Measurements from ENCODE around the gene HMG20B.

The HMG20B gene

DNA sequence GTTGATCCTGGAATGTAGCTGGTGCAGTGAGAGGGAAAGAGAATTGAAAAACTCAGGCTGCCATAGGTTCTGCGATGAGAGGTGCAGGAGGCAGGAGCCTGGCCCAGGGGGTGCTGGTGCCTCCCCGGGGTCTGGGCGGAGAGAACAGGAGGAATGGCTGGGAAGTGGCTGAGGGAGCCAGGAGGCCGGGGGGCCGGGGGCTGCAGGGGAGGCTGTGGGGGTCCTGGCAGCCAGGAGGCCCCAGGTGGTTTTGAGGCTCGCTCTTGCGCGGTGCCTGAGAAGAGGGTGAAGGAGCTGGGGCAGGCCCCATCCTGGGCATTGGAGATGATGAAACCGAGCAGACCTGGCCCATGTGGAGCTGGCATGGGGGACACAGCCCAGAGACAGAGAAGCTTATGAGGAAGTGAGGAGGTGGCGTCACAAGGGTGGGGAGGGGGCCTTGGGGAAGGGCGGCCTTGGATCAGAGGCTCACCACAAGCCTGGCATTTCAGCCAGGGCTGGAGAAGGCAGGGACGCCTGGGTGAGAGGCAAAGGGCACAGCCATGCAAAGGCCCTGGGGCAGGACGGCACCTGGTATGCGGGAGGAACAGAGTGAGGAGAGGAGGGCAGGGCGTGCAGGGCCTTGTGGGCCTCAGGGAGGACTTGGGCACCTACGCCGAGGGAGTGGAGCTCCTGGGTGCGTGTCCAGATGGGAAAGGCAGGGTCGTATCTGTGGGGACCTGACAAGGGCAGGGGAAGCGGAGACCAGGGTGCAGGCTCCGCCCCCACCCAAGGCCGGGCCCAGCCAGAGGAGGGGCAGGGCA, 35.1 kb upstream of the HMG20B start:
- no peak for DNase-seq

DNA sequence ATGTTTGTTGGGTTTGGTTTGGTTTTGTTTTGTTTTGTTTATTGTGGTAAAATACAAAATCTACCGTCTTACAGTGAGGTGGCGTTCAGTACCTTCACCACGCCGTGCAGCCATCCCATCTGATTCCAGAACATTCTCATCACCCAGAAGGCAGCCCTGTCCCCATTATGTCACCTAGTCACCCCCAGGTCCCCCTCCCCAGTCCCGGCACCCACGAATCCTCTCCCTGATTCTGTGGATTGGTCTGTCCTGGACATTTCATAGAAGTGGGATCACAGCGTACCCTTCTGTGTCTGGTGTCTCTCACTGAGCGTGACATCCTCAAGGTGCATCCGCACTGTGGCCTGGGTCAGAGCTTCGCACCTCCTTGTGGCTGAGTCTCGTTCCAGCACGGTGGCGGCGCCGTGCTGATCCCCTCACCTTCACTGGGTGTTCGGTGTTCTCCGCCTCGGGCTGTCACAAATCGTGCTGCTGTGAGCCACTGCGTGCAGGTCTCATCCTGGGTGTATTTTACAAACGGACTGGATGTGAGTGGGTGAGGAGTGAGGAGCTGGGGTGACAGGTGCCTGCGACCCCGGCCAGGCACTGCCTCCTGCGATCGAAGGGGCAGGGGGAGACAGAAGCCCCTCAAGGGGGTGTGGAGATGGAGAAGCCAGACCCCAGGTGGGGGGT, 34.4 kb upstream of the HMG20B start:
- DNase-seq = no peak

DNA sequence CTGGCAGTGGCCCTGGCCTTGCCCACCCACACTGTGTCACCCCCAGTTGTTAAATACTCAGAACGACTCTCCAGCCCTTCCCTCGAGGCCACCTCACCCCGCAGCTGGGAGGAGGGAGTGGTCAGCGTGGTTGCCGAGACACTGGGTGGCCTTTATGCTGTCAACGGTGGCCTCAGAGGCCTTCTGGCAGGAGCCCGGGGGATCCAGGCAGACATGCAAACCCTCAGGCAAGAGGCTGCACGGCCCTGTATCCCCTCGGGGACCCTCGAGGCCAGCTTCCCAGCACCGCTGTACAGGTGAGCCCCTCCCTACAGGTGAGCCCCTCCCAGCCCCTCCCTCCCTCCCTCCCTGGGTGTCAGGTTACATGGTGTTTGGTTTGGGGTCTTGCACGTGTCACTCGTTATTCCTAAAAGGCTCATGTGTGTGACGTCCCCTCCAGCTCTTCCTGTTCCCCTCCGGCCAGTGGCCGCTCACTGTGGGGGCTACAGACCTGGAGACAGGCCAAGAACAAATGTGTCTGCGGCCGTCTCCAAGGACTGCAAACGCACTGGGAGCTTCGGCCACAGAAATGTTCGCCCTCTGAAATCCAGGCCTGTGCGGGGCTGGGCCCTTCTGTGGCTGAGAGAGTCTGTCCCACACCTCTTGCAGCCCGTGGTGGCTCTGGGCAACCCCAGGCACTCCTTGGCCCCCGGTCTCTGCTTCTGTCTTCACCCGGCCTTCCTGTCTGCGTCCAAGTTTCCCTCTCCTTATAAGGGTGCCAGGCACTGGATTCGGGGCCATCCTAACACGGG, 33.6 kb upstream of the HMG20B start, which contains the start of gene TEKTIP1:
TSS of gene TEKTIP1 (plus strand) at position 210 of the 791 bp plus-strand sequence. CDS start at position 214, 4 bp downstream.
- DNase-seq = no peak

DNA sequence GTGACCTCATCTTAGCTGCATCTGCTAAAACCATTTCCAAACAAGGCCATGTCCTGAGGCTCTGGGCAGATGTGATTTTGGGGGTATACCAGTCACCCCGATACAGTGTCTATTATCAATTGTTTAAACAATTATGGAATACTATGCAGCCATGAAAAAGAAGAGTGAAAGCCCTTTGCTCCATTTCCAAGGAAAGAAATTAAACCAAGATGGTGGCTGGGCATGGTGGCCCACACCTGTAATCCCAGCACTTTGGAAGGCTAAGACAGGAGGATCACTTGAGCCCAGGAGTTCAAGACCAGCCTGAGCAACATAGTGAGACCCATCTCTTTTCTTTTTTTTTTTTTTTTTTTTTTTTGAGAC, 33.0 kb upstream of the HMG20B start:
- DNase-seq = no peak

DNA sequence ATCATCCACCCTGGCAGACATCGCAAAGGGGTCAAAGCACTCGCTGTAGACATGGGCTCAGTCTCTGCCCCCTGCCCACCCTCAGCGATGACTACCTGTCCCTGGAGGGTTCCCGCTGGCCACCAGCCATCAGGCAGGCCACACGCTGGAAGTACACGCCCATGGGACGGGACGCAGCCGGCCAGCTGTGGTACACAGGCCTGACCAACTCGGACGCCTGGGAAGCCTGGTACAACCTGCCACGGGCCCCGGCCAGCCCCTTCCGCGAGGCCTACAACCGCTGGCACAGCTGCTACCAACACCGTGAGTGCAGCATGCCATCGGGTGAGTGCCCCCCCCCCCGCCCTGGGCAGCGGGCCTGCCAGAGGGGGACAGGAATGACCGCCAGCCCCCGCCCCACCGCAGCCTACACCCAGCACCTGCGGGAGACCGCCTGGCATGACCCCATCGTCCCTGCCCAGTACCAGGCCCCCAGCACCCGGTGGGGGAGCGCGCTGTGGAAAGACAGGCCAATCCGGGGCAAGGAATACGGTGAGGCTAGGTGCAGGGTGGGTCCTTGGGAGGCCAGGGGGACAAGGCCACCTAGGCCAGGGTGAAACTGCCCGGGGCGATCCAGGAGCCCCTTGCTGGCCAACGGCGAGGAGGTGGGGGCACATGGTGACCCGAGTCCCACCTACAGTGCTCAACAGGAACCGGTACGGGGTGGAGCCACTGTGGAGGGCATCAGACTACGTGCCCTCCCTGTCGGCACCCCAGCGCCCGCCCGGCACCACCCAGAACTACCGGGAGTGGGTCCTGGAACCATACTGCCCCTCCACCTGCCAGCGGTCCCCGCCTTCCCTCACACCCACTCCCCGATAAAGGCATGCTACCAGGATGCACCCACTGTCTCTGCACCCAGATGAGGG, 29.3 kb upstream of the HMG20B start:
- DNase-seq = no peak

DNA sequence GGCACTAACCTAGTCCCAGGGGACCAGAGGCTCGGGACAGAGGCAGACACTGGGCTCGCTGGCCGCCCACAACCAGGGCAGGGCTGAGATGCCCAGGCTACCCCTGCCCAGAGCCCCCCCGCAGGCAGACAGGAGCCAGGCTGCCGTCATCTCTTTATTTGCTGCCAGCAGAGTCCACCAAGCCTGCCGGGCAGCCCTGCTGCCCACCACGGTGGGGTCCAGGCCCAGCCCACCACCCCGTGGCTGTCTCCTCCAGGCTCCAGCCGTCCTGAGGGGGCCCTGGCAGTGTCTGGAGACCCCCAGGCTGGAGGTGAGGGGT, 28.7 kb upstream of the HMG20B start:
- no peak for DNase-seq

DNA sequence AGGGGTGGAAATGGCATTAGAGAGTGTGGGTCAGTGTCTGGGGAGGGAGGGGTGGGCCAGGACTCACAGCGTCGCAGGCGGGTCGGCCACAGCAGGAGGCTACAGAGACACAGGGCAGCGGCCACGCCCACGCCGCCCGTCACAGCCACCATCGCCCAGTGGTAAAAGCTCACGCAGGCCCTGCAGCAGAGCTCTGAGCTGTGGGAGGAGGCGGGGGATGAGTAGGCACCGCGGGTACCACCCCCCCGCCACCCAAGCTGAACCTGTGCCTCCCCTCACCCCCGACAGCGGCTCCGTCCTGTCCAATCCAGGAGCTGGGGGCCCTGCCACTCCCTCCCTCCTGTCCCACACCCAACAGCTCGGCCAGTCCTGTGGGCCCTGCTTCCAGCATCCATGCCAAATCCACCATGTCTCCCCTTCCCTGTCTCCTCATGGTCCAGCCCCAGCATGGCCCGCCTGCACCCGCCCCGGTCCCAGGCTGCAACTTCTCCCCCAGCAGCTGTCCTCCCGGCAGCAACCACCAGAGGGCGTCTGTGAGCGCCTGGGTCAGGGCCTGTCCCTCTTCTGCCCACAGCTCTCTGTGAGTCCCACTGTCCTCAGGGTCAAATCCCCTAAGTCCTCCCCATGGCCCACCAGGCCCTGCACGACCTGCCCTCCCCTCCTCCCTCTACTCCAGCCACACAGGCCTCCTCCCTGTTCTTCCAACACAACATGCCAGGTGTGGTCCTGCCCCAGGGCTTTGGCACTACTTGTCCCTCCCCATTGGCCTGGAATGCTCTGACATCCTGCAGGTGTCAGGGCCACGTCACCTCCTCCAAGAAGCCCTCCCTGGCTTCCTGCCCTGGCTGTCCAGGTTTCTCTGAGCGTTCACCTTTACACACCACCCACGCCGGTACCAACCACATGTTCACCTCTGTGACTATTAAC, 27.7 kb upstream of the HMG20B start:
- peak; percentile 86 for DNase-seq

DNA sequence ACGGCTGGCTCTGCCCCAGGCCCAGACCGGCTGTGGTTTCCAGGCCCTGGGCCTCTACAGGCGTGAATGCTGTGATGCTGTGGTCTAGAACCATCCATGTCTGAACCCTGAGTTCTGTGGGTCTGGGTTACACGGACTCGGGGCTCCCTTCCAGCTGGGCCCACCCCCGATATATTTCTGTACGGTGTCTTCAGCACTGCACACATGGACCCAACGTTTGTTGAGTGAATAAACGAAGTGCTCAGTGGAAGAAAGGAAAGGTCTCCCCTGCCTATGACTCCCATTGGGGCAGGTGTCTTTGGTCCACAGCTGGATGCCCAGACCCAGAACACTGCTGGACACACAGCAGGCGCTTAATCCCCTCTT, 27.1 kb upstream of the HMG20B start:
- DNase-seq = no peak

DNA sequence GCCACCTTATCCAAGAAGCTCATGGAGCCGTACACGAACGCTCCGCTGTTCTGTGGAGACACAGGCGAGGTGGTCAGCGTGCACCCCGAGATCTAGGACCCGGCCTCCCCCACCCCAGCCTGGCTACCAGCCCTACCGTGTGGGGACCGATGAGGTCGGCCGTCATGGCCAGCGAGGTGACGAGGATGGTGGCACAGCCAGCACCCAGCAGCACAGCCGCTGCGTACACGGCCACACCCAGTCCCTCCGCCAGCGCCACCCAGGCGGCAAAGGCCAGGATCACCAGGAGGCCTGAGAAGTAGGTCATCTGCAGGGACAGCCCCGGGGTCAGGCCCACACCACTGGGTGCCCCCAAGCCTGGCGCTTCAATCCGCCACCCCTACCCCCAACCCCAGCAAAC, 26.6 kb upstream of the HMG20B start:
- DNase-seq = no peak

DNA sequence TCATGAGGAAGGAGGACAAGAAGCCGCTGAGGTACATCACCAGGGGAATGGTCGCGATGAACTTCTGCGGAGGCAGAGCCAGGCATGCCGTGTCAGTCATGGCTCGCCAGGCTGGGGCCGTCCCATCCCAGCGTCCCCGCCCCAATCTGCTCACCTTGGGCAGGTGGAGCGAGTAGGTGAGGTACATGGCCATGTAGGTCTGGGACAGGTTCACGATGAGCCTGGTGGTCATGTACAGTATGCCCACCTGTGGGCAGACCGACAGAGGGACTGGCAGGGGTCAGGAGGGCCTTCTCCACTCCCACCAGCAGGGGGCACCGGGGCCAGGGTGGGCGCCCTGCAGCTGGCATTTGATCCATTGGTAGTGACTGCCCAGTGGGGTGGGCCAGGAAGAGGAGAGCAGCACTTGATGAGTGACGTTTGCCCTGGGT, 25.4 kb upstream of the HMG20B start:
- DNase-seq = no peak

DNA sequence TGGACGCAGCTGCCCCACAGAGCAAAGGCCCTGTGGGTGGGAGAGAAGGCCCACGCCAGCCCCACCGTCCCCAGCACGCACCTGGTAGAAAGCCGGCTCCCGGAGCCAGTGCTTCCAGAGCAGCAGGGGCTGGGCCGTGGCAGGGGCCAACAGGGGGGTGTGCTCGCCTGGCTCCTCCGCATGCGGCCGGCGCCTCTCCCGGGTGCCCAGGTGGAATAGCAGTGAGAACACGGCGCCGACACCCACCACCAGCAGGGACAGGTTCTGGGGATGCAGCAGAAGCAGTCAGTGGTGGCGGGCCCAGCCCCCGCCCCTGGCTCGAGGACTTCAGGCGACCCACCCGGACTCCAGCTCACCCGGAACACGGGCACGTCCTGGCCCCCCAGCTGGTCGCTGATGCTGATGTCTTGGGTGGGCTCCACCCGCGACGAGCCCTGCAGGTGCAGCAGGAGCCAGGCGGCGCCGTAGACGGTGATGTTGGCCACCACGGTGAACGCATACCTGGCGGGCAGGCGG, 24.9 kb upstream of the HMG20B start:
- DNase-seq = no peak

DNA sequence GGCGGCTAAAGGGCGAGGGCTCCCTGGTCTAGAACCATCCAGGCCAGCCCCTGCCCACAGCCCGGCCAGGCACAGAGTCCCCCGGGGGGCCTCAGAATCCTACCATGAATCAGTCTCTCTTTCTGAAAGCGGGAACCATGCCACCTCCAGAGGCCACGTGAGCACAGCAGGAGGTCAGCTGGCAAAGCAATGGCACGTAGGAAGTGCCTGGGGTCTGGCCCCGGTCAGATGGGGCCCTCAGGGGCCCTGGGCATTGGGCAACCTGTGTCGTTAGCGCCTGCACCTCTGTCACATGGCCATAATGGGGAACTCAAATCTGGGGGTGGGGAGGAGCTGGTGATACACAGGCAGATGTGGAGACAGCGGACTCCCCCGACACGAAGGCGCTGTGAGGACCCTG, 24.1 kb upstream of the HMG20B start:
- no peak for DNase-seq

DNA sequence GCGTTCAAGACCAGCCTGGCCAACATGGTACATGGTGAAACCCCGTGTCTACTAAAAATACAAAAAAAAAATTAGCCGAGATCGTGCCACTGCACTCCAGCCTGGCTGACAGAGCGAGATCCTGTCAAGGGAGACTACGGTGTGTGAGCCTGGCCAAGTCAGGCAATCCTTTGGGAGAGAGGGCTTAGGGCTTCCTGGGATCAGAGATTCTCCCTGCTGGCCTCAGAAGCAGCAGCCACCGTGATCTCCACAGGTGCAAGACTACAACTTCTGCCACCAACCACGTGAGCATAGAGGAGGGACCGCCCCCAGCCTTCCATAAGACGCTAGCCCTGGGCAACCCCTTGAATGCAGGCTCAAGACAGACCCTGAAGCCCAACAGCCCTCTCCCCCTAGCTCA, 22.9 kb upstream of the HMG20B start:
- no peak for DNase-seq

DNA sequence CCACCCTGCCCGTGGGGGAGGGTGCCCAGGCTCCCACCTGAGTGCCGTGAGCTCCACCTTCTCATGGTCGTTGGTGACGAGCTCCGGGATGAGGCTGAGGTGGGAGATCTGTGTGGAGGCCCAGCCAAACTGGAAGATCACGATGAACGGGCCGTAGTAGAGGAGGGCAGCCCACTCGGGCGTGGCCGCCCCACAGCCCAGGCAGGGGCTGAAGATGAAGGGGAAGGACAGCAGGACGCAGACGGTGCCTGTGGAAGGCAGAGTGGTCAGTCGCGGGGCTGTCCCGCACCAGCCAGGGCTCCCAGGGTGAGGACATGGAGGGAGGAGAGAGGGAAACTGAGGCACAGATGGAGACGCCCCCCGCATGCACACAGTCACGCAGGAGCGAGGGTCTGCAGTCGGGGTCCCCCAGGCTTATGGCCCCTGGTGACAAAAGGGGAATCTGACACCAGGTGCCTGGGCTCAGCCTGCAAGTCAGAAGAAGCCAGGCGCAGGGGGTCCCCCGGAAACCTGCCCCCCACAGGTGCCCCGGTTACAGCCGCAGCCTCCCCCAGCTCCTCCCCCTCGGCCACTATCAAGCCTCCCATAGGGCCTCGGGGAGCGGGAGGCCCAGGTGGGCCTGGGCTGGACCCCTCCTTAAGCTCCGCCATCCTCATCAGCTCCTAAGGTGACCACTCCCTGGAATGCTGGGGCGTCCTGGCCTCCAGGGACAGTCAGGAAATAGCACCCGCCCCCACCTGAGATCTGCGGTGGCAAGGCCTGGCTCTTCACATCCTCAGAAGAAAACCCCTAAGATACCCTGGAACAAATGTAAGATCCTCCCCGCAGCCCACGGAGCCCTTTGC, 21.6 kb upstream of the HMG20B start:
- DNase-seq = no peak

DNA sequence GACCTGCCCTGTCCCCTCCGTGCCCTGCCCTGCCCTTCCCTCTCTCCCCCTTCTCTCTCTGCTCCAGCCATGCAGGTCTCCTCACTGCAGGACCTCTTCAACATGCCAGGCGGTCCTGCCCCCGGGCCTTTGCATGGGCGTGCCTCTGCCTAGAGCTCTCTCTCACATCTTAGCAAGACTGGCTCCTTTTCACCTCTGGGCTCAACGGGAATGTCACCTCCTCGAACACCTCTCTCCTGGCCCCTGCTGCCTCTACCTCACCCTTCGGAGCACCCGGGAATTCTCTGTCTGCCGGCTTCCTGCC, 21.0 kb upstream of the HMG20B start:
- DNase-seq = no peak

DNA sequence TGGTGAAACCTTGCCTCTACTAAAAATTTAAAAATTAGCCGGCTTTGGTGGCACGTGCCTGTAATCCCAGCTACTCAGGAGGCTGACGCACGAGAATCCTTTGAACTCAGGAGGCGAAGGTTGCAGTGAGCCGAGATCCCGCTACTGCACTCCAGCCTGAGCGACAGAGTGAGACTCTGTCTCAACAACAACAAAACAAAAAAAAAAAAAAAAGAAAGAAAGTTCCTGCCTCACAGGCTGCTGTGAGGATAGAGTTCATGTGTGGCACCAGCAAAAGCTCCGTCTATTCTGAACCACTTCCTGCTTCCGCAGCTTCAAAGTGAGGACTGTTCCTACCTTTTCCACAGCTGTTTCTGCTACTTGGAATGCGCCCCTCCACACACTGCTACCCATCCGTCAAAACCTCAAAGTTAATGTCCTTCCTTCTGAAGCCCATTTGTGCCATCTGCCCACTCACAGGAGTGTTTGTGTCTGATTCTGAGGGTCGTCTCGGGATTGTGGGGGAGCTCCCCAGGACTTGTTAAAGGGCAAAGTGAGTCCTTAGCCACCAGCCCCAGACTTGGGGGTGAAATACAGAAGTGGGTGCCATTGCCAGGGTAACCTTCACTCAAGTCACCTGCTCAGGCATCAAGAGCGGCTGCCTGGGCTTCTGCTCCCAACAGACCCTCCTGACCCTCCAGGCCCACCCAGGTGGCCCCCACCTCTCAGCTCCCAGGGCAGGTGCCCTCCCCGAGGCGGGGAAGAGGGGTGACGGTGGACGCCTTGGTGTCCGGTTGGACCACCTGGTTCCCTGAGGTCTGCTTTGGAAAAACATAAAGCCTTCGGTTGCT, 18.3 kb upstream of the HMG20B start:
- peak; percentile 55 for DNase-seq

DNA sequence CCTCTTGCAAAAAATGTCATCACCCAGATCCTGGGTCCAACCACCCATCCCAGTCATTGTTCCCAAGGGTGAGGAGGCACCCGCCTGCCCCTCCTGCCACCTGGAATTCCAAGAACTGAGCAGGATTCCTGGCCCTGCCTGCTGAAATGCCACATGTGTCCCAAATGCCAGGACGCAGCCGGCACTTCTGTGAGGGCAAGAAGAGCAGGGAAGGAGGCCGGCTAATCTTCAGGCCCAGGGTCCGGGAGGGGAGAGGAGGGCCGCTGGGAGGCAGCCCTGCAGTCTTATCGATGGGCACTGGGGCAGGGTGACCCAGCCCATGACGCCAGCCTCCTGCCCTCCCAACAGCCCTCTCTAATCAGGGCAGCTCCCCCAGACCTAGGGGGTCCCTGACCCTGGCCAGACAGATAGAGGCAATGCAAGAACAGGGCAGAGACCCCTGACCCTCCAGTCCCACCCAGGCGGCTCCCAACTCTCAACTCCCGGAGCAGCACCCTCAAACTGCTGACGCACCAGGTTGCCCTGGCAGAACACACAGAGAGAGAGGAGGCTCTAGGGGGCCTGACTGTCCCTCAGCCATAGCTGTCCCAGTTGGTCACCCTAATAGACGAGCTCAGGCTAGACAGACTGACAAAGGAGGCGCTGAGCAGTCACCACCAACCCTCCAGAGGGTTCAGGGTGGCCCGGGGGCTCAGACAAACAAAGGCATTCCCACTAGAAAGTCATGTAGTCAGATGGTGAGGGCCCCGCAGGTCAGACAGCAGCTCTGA, 16.9 kb upstream of the HMG20B start:
- no peak for DNase-seq

DNA sequence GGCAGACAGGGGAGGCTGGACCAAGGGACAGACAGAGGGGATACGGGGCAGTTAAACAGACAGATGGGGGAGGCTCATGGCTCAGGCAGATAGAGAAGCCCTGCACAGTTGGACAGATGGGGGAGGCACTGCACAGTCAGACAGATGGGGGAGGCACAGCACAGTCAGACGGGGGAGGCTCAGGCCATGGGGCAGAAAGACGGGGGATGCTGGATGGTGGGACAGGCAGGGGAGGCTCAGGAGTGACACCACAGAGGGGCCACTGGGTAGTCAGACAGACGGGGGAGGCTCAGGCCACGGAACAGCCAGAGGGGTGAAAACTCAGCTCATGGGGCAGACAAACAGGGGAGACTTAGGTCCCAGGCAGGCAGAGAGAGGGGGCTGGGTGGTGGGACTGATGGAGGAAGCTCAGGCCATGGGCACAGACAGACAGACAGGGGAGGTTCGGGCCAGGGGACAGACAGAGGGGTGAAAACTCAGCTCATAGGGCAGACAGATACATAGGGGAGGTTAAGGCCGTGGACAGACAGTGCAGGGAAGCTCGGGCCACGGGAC, 16.2 kb upstream of the HMG20B start:
- no peak for DNase-seq

Measured in activated T-cell treated with anti-CD3 and anti-CD28 coated beads, Interleukin-2, amount 50 U/mL, for 1 hour (primary cell).